Endometrium (tissue), 2 donors: ENCODE results near the gene CERS6.

Experiments used
- FAIRE-seq: peaks from 2 replicates; lab custom pipeline; 2012; peaks lifted over from hg19 to GRCh38; lab: Jason Lieb, UNC
- donor health status: control.
- donor health status: control.

The CERS6 gene

GRCh38 chr2:168443818-168444217 is 12.3 kb upstream of the CERS6 start:
- no peak for FAIRE-seq

GRCh38 chr2:168445960-168446359 is 10.1 kb upstream of the CERS6 start:
- FAIRE-seq: no peak

- no peak for FAIRE-seq
Observed at GRCh38 chr2:168448980-168449379, 7.1 kb upstream of the CERS6 start.

- no peak for FAIRE-seq
Observed at GRCh38 chr2:168449419-168449818, 6.7 kb upstream of the CERS6 start.

GRCh38 chr2:168450171-168450570 is 5.9 kb upstream of the CERS6 start:
- no peak for FAIRE-seq

DNA sequence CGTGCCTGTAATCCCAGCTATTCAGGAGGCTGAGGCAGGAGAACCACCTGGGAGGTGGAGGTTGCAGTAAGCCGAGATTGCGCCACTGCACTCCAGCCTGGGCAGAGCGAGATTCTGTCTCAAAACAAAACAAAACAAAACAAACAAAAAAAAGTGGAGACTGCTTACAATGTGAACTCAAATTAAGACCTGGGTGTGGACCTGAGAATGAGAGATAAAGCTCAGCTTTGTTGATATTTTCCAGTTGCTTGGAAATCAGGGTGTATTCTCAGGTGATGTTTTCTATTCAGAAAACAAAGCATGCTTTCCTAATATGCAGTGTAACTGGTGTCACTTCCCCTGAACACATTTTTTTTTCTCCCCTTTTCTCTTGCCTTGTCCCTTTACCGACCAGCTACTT is 5.3 kb upstream of the CERS6 start:
- no peak for FAIRE-seq

DNA sequence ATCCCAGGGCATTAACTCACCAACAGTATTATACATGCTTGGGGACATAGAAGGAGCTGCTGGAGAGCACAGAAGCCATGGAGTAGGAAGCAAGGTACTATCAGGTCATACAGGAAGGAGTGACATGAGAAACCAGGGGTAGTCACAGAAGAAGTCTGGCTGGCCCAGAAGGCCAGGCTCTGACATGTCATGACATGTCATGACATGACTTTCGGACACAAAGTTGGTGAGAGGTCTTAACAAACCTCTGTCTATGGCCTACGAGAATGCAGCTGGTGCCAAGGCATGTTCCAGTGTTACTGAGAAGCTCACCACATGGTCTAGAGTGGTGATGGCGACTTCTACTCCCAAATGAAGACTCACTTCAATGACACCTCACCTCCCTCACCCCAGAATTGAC is 3.3 kb upstream of the CERS6 start:
- FAIRE-seq: no peak

- FAIRE-seq: no peak
Observed at GRCh38 chr2:168453404-168453803, 2.7 kb upstream of the CERS6 start.

DNA sequence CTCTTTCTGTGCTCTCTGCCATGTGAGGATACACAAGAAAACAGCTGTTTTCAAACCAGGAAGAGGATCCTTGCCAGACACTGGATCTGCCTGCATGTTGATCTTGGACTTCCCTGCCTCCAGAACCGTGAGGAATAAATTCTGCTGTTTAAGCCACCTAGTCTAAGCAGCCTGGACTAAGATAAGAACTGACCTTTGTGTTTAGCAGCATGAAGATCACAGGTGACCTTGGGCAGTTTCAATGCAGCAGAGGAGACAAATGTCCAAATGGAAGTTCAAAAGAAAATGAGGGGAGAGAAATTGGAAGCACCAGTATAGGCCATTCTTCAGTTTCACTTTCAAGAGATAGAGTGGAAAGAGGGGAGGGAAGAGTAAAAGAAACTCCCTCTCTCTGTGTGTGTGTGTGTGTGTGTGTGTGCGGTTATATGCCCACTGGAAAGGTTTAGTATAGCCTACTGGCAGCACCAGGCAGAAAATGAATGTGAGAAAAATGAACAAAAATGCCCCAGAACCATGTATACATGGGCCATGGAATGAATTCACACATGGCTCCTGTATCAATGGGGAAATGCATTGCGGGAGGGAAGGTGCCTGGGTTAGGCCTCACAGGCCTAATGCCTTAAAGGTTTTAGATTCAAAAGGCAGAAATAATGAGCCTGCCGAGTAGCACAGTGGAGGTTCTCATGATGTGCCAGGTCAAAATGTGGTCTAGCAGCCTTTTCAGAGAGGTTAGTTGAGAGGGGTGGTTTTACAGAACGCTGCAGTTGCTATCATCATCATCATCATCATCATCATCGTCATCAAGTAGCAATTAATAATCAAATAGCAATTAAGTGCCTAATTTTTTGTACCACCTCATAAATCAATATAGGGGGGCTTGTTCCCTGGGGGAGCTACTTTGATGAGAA is 1.1 kb upstream of the CERS6 start:
- FAIRE-seq: no peak

DNA sequence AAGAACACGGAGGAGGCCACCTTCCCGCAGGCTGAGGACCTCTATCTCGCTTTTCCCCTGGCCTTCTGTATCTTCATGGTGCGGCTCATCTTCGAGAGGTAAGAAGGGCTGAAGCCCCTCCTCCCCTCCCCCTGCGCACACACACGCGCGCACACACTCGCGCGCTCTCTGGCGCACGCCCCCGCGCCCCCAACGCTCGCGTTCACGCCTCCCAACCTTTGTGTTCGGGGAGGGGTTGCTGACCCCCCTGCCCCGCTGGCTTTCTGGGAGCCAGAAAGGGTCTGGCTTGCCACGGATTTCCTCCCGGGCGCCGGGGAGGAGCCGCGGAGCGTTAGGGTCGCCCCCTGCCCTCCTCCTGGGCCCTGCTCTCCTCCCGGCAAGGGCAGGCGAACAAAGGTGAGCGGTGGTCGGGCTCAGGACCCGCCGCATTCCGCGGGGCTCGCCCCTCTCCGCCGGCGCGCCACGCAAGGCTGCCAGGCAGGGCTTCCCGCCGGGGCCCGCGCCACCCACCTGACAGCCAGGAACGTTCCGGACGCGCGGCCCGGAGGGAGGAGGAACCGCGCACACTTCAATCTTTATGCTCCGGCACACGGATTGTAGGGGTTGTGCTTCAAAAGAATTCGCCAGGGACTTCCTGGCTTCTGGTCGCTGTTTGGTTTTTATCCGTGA is 583 bp downstream of the CERS6 start:
- no peak for FAIRE-seq

- no peak for FAIRE-seq
Observed at GRCh38 chr2:168457190-168457895, 1.3 kb downstream of the CERS6 start.

GRCh38 chr2:168458139-168458538 is 2.1 kb downstream of the CERS6 start:
- no peak for FAIRE-seq

DNA sequence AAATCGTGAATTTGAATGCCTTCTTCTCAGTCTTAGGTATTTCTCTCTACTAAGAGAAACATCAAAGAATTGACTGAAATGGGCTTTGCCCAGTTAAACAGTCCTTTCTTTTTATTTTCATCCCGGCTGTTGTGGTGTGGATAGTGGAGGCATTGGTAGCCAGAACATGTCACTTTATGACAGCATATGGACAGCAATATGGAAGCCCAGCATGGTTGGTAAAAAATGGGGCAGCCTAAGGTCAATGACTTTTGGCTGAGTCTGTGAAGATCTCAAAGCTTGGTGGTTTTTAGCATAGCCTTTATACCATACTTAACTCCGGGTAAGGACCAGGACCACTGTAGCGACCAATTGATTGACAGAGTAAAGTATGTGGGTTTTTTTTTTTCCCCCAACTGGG is 3.2 kb downstream of the CERS6 start:
- no peak for FAIRE-seq

GRCh38 chr2:168460571-168460970 is 4.5 kb downstream of the CERS6 start:
- FAIRE-seq: no peak

DNA sequence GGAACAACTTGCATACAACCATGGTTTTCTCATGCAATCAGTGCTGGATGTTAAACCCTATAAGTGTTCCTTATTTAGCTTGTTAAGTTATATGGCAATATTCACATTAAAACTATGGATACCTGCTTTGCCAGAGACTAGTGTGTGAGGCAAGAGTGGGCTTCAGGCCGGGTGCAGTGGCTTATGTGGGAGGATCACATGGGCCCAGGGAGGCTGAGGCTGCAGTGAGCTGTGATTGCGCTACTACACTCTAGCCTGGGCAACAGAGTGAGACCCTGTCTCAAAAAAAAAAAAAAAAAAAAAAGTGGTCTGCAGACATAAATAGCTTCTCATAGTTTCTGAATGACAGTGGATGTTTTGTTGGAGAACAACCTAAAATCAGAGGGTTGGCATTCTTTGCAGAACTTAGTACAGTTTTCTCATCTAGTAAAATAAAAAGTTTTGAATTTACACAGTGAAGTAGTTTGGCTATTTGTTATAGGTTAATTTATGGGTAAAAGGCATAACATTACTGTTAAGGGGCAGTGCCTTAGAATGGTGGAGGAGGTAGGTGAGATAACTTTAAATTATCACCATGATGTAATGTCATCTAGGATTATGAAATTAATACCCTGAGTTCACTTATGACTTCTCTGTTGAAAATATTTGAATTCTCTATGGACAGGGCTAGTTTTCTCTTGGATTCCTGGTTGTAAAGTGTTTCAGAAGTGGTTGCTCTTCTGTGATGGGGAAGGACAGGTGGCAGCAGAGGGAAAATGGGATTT is 5.3 kb downstream of the CERS6 start:
- FAIRE-seq: no peak

GRCh38 chr2:168461942-168462331 is 5.9 kb downstream of the CERS6 start:
- FAIRE-seq: no peak

DNA sequence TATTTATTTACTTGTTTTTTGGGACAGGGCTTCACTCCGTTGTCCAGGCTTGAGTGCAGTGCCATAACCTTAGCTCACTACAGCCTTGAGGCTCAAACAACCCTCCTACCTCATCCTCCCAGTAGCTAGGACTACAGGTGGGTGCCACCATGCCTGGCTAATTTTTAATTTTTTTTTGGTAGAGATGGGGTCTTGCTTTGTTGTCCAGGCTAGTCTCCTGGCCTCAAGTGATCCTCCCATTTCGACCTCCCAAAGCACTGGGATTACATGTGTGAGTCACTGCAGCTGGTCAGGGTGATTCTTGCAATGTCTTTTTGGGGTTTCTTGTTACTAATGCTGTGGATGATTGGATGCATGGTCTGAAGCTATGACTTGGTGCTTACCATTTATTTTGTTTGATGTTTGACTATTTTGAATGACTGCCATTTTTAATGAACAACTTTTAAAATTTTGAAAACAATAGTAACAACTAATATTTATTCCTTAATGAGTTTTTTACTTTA is 6.5 kb downstream of the CERS6 start:
- FAIRE-seq: no peak

- FAIRE-seq: no peak
Observed at GRCh38 chr2:168465594-168465993, 9.5 kb downstream of the CERS6 start.

DNA sequence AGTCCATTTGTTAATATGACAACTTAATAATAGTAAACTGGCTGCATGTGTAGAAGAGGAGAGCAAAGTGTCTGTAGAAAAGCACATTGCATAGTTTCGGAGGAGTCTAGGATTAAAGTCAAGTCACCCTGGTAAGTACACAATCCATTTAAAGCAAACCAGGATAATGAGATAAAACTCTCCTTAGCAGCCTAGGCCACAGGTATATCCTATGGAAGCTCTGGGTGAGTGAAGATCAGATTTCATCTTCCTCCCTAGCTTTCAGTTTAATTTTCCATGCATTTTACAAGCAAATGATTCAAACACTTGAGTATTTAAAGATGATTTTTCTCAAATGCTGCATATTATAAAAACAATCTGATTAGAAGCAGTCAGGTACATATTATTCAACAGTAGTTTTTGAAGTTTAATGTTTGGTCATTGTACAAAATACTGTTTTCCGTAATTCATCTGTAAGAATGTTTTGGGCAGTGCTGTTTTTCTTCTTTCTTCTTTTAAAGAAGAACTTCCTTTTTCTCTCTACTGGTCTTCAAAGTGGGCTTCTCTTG is 10.2 kb downstream of the CERS6 start:
- FAIRE-seq: no peak

DNA sequence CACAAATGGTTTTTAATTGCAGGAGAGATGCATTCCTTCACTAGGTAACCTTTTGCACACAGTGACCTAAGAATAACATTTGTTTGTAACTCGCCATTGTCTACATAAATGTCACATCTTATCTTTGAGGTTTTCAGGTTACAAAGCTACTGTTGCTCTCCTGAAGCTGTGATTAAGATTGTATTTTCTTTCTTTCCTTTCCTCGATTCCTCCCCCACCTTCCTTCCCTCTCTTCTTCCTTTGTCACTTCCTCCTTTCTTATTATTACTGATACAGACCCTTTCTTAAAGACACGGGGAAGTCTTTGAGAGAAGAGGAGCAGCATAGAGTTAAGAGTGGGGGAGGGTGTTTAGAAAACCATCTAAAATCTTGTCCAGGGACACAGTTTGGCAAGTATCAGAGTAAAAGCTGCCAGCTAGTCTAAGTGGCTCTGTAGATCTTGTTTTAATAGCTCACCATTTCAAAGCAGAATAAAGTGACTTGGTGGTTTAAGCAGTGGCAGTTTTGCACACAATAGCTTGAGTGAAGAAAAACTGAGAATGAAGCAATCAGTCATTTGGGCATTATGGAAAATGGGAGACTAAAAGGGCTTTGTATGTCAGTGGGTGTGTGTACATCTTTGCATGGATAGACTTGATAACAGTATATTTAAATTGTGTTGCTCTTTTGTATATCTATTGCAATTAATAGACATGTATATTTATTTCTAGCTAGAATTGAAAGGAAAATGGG is 10.9 kb downstream of the CERS6 start:
- no peak for FAIRE-seq

GRCh38 chr2:168467729-168468128 is 11.7 kb downstream of the CERS6 start:
- no peak for FAIRE-seq
